NCI-H2227 (cell line): ENCODE measurements around the gene ZP2.
"Not testable (repeated sequence)": the region's sequence is repeated elsewhere in the genome, so short reads cannot be mapped to it uniquely, and the experiment has no call there.

Experiments
- DNase-seq: peaks from one replicate; lab custom pipeline; 2025; ENCODE audit not compliant: unreplicated experiment; lab: John Stamatoyannopoulos, UW

ZP2 gene

DNA sequence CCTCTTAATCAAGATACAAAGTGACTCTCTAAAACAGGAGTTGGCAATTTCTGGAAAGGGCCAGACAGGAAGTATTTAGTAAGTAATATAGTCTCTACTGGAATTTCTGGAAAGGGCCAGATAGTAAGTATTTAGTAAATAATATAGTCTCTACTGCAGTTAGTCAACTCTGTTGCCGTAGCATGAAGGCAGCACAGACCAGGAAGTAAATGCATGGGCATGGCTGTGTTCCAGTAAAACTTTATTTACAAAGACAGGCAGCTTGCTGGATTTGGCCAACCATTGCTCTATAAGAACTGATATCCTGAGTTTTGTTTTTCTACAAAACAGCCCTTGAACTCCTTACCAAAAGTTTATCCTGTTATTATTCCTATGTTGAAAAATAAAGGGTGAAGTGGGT, 36.0 kb downstream of the ZP2 start:
- no peak for DNase-seq

DNA sequence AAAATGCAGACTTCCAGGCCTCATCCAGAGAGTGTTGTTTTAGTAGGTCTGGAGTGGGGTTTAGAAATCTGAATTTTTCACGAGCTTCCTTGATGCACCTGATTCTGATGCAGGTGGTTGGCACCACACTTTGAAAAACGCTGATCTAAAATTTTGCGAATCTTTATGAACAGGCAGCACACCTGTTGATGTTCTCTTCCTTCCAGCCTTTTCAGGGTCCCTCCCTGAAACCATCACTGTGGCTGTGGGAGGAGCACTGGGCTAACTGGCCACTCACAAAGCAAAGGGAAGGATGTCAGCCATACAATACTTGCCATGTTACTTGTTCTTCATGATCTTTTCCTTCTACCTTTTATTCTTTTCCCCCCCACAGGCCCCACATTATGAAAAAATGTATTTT, 38.7 kb downstream of the ZP2 start:
- DNase-seq, result no peak

- DNase-seq, result not testable (repeated sequence)
Observed at GRCh38 chr16:21170116-21170515, 41.3 kb downstream of the ZP2 start.

GRCh38 chr16:21169249-21169981, 42.0 kb downstream of the ZP2 start:
- DNase-seq, result no peak

GRCh38 chr16:21167929-21168602, 43.3 kb downstream of the ZP2 start:
- DNase-seq, result no peak

DNA sequence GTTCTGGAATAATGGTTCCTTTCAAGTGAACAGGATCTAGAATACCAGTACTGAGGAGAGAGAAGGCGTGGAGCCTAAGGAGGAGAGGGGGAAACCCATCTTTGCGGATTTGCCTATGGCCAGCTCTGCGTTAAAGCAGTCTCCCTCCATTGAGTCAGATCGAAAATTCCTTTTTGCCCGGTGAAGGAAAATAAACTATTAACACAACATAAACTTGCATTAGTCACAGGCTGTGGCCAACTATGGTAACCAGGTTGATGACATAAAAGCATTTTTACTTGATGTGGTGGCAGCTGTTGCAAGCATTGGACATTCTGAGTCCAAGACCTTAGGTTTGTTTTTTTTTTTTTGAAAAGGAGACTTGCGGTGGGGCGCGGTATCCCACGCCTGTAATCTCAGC, 44.0 kb downstream of the ZP2 start:
- no peak for DNase-seq

DNA sequence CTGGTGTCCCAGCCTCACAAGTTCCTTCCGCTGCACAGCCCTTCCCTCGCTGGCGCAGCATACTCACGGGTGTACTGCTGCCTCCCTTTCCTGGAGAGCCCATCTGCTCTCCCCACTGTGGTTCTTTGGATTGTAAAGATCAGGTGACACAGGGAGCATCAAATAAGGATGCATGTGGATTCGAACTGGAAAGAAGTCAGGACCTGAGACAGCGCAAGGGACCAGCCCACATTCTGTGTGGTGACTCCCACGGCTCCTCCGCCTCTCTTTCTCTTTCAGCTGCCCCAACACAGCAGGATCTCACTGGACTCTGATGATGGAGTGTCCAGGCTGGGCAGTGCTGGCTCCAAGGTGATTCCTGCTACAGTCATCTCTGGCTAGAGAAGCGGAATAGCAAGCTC, 44.8 kb downstream of the ZP2 start:
- DNase-seq, result no peak

GRCh38 chr16:21164521-21165168, 46.7 kb downstream of the ZP2 start:
- no peak for DNase-seq

- no peak for DNase-seq
Observed at GRCh38 chr16:21163576-21163975, 47.8 kb downstream of the ZP2 start.

- DNase-seq, result no peak
Observed at GRCh38 chr16:21162661-21163151, 48.7 kb downstream of the ZP2 start.

- DNase-seq, result no peak
Observed at GRCh38 chr16:21161211-21161610, 50.2 kb downstream of the ZP2 start.

DNA sequence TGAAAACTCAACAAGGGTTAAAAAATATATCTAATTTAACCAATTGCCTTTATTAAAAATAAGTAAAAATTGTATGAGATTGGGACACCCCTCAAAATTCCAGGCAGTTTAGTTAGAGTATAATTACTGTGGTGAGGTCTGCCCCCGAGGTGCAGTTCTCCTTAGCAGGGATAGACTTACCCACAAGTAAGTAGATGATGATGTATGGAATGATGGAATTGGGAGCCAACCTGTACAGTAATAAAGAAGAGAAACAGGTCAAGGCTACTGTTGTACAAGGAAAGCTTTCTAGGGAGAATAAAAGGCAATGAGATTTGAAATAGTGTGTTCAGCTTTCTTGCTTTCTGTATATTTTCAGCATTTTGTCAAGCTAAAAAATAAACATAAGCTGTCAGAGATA, 51.1 kb downstream of the ZP2 start:
- DNase-seq, result no peak

GRCh38 chr16:21159281-21159951, 52.0 kb downstream of the ZP2 start:
- peak; percentile 36 for DNase-seq

GRCh38 chr16:21158208-21159110, 52.9 kb downstream of the ZP2 start, which contains the start of gene LDAF1:
Gene LDAF1 (plus strand): TSS chr16:21158674. CDS start chr16:21161183, 2,509 bp downstream.
- DNase-seq, result peak; percentile 83

- no peak for DNase-seq
Observed at GRCh38 chr16:21157632-21158031, 53.7 kb downstream of the ZP2 start.

- peak; percentile 71 for DNase-seq
Observed at GRCh38 chr16:21156767-21157467, 54.5 kb downstream of the ZP2 start.

DNA sequence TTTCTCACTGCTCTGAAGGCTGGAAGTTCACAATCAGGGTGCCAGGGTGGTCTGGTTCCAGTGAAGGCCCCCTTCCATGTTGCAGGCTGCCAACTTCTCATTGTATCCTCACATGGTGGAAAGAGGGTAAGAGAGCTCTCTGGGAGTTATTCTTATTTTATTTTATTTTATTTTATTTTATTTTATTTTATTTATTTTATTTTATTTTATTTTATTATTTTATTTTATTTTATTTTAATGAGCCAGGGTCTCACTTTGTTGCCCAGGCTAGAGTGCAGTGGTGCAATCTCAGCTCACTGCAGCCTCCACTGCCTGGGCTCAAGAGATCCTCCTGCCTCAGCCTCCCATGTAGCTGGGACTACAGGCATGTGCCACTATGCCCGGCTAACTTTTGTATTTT, 55.4 kb downstream of the ZP2 start:
- DNase-seq, result not testable (repeated sequence)

- peak; percentile 59 for DNase-seq
Observed at GRCh38 chr16:21153124-21153729, 58.1 kb downstream of the ZP2 start.
